HepG2 (cell line): ENCODE data around the gene MPO. TPM values are rescaled to one million over a fixed set of nuclear protein-coding genes. Genes with fewer than 3 reads are reported as not detected.

Source experiments
- ATF2 ChIP-seq: sonication (generic); formaldehyde crosslinking; IDR thresholded peaks from 2 replicates; pipeline ENCODE4 v1.4.0; 2020; ENCODE audit warnings: missing genetic modification reagents
- CTCF ChIP-seq: sonication (generic); formaldehyde crosslinking; IDR thresholded peaks from 2 replicates; pipeline ENCODE4 v1.5.0; 2020; ENCODE audit warnings: mild to moderate bottlenecking, missing genetic modification reagents, moderate library complexity
- FOSL2 ChIP-seq: sonication (generic); formaldehyde crosslinking; IDR thresholded peaks from 2 replicates; pipeline ENCODE4 v1.4.0; 2020; ENCODE audit warnings: missing genetic modification reagents
- GABPB1 ChIP-seq: IDR thresholded peaks from 2 replicates; pipeline ENCODE4 v1.6.1; 2016; ENCODE audit warnings: mild to moderate bottlenecking, missing genetic modification reagents, moderate library complexity, missing compliant biosample characterization
- GATAD1 ChIP-seq: IDR thresholded peaks from 2 replicates; pipeline ENCODE4 v1.6.1; 2016; ENCODE audit warnings: missing genetic modification reagents, missing compliant biosample characterization
- HMGXB4 ChIP-seq, 2 experiments: sonication (generic) in 1 of 2; formaldehyde crosslinking in 1 of 2; IDR thresholded peaks; 2 replicates each; pipeline versions ENCODE4 v1.4.0 to v1.6.1; 2018 to 2020; ENCODE audit warnings: missing genetic modification reagents in 2 of 2, borderline replicate concordance in 1 of 2, low read depth in 1 of 2, mild to moderate bottlenecking in 1 of 2, missing biosample characterization in 1 of 2
- KDM2A ChIP-seq: sonication (generic); formaldehyde crosslinking; IDR thresholded peaks from 2 replicates; pipeline ENCODE4 v1.4.0; 2020; ENCODE audit warnings: low read depth, missing genetic modification reagents, borderline replicate concordance
- MXD1 ChIP-seq: sonication (generic); formaldehyde crosslinking; IDR thresholded peaks from 2 replicates; pipeline ENCODE4 v1.4.0; 2020; ENCODE audit warnings: mild to moderate bottlenecking, missing genetic modification reagents
- PATZ1 ChIP-seq: sonication (generic); formaldehyde crosslinking; IDR thresholded peaks from 2 replicates; pipeline ENCODE4 v1.4.0; 2020; ENCODE audit warnings: missing genetic modification reagents
- PHF8 ChIP-seq: sonication (generic); formaldehyde crosslinking; IDR thresholded peaks from 2 replicates; pipeline ENCODE4 v1.5.0; 2020; ENCODE audit warnings: missing genetic modification reagents
- RAD21 ChIP-seq: fragments of 450-650 bp; formaldehyde crosslinking; IDR thresholded peaks from 2 replicates; pipeline ENCODE4 v1.5.0; 2020; ENCODE audit warnings: mild to moderate bottlenecking
- RBM39 ChIP-seq: fragments of 200-400 bp; formaldehyde crosslinking; IDR thresholded peaks from one replicate; pipeline ENCODE4 v1.6.1; 2018; ENCODE audit warnings: antibody characterized with exemption, mild to moderate bottlenecking, low read depth, low read length; ENCODE audit not compliant: poor library complexity, severe bottlenecking
- SP1 ChIP-seq, 2 experiments: fragments of 450-650 bp in 1 of 2; sonication (generic) in 1 of 2; formaldehyde crosslinking in 1 of 2; IDR thresholded peaks; 2 replicates each; pipeline versions ENCODE4 v1.4.0 to v1.6.1; 2016 to 2020; ENCODE audit warnings: missing genetic modification reagents in 1 of 2
- XRCC5 ChIP-seq: fragments of 200-400 bp; formaldehyde crosslinking; optimal IDR thresholded peaks from 2 replicates; pipeline ENCODE3; 2017; ENCODE audit warnings: mild to moderate bottlenecking, low read length
- ZFAT ChIP-seq: sonication (generic); formaldehyde crosslinking; conservative IDR thresholded peaks from 2 replicates; pipeline ENCODE4 v1.8.1; 2023; ENCODE audit warnings: missing genetic modification reagents, inconsistent platforms
- ZIK1 ChIP-seq: sonication (generic); formaldehyde crosslinking; IDR thresholded peaks from 2 replicates; pipeline ENCODE4 v1.5.0; 2020; ENCODE audit warnings: mild to moderate bottlenecking, low read depth, missing genetic modification reagents, borderline replicate concordance
- ZNF124 ChIP-seq: sonication (generic); formaldehyde crosslinking; IDR thresholded peaks from 2 replicates; pipeline ENCODE4 v1.4.0; 2020; ENCODE audit warnings: missing genetic modification reagents
- ZNF430 ChIP-seq: sonication (generic); formaldehyde crosslinking; IDR thresholded peaks from 2 replicates; pipeline ENCODE4 v1.9.0; 2021; ENCODE audit warnings: mild to moderate bottlenecking, missing genetic modification reagents
- ZNF543 ChIP-seq: sonication (generic); formaldehyde crosslinking; IDR thresholded peaks from 2 replicates; pipeline ENCODE4 v1.4.0; 2020; ENCODE audit warnings: mild to moderate bottlenecking, missing genetic modification reagents
- ZNF678 ChIP-seq: sonication (generic); formaldehyde crosslinking; IDR thresholded peaks from 2 replicates; pipeline ENCODE4 v1.4.0; 2020; ENCODE audit warnings: mild to moderate bottlenecking, missing genetic modification reagents
- ZNF766 ChIP-seq: sonication (generic); formaldehyde crosslinking; IDR thresholded peaks from 2 replicates; pipeline ENCODE4 v1.5.0; 2020; ENCODE audit warnings: missing genetic modification reagents, borderline replicate concordance
- polyA plus RNA-seq, 8 experiments: library from polyadenylated mRNA; depleted of rRNA in 3 of 8; stranded (reverse) in 7 of 8; unstranded in 1 of 8; fragments of >200 nt; fragmentation: Illumina TruSeq in 4 of 8; extraction: Trizol in 4 of 8; gene quantifications; 2 replicates each; pipeline versions ENCODE4 v1.2.1 to v1.2.3, GENCODE V29; 2011 to 2016; ENCODE audit warnings: low read depth in 4 of 8, missing spikeins in 1 of 8, mixed read lengths in 1 of 8; ENCODE audit not compliant: insufficient read depth in 1 of 8
- total RNA-seq, 5 experiments: library from RNA; depleted of rRNA; stranded (reverse); fragments of >200 nt; fragmentation: Illumina TruSeq; extraction: Trizol; gene quantifications; 2 replicates each; pipeline ENCODE4 v1.2.3, GENCODE V29; 2016; ENCODE audit warnings: low read depth in 1 of 5

Gene MPO
- total and polyA plus RNA-seq, 2 of the 13 experiments (the other 11 are each of a cell fraction or from before 2014, with no cell fraction given): not detected

GRCh38 chr17:58308173-58308984 is 27.6 kb upstream of the MPO start (continued):
- TF ChIP-seq SP1 (IDR thresholded peaks at IDR 0.05): no peak
- 0 out of 2 replicates have a peak, but pooled peaks have one; percentile 40 for TF ChIP-seq SP1 (CRISPR knock-in tag; IDR thresholded peaks at IDR 0.05)
- TF ChIP-seq ZNF766 (CRISPR knock-in tag): no peak
- peak; percentile 60; the same call in 1 of the 2 replicates for TF ChIP-seq ZNF678 (CRISPR knock-in tag)
- no peak for TF ChIP-seq ZIK1 (CRISPR knock-in tag)
- peak; percentile 20; the same call in 1 of the 2 replicates for TF ChIP-seq PHF8 (CRISPR knock-in tag)
- 0 out of 2 replicates have a peak, but pooled peaks have one; percentile 35 for TF ChIP-seq ATF2 (CRISPR knock-in tag)
- peak; percentile 95 for TF ChIP-seq XRCC5
- TF ChIP-seq RBM39: peak; percentile 46
- no peak for TF ChIP-seq ZNF430 (CRISPR knock-in tag)
- TF ChIP-seq PATZ1: peak; percentile 52; the same call in 1 of the 2 replicates
- peak; percentile 43 to 84; a peak in 2 of 4 replicates for TF ChIP-seq HMGXB4 (CRISPR knock-in tag; IDR thresholded peaks at IDR 0.05; ENCODE audit: borderline replicate concordance in 1 of 2, low read depth in 1 of 2)
- TF ChIP-seq CTCF (CRISPR knock-in tag): peak; percentile 92
- TF ChIP-seq GATAD1 (CRISPR knock-in tag): peak; percentile 32; the same call in 1 of the 2 replicates
- peak; percentile 75 for TF ChIP-seq KDM2A (CRISPR knock-in tag)
- TF ChIP-seq RAD21 (CRISPR knock-in tag): peak; percentile 83
- no peak for TF ChIP-seq ZFAT (CRISPR knock-in tag)
- TF ChIP-seq ZNF543: no peak
- TF ChIP-seq MXD1 (CRISPR knock-in tag): peak; percentile 54; the same call in 1 of the 2 replicates
- TF ChIP-seq GABPB1: peak; percentile 34; the same call in 1 of the 2 replicates
- 0 out of 2 replicates have a peak, but pooled peaks have one; percentile 50 for TF ChIP-seq ZNF124 (CRISPR knock-in tag)
- peak; percentile 23; the same call in 1 of the 2 replicates for TF ChIP-seq FOSL2 (CRISPR knock-in tag)
